Caco-2 (cell line): ENCODE results near the gene MFAP3L. TPM values are rescaled to one million over a fixed set of nuclear protein-coding genes. Genes with fewer than 3 reads are reported as not detected.

Experiments
- BruUV-seq: library from RNA; stranded (reverse); fragments of 400-500 nt; replicated peaks from 2 replicates; lab custom pipeline; 2021; lab: Mats Ljungman, UMichigan
- CTCF ChIA-PET: fragments of 300-600 bp; sonication (Branson Sonifier 250); formaldehyde crosslinking; loops from one replicate; lab custom pipeline; 2022; ENCODE audit warnings: antibody characterized with exemption; lab: Charles Lee
- POLR2A ChIA-PET: fragments of 300-600 bp; sonication (Branson Sonifier 250); formaldehyde crosslinking; loops from one replicate; lab custom pipeline; 2022; ENCODE audit warnings: antibody characterized with exemption; lab: Charles Lee
- DNase-seq, 2 experiments: peaks; one replicate each; pipeline versions ENCODE4 v3.0.0 to v3.0.0-alpha.2; 2020 to 2022
- H3K27me3 ChIP-seq: replicated peaks from 2 replicates; pipeline ENCODE4 v1.6.0; 2011; ENCODE audit warnings: low read length; ENCODE audit not compliant: control insufficient read depth, insufficient read depth
- H3K36me3 ChIP-seq: 2 replicates; pipeline ENCODE4 v1.5.1; 2011; ENCODE audit warnings: low read length; ENCODE audit not compliant: control insufficient read depth, insufficient read depth
- H3K4me1 ChIP-seq: fragments of 250-450 bp; sonication (Bioruptor Pico); 2 replicates; pipeline ENCODE4 v1.5.1; 2020; ENCODE audit warnings: mild to moderate bottlenecking
- H3K4me3 ChIP-seq: 2 replicates; pipeline ENCODE4 v1.5.1; 2011; ENCODE audit warnings: low read depth, mild to moderate bottlenecking, control low read depth, low read length
- H3K9me3 ChIP-seq: fragments of 250-450 bp; sonication (Bioruptor Pico); 2 replicates; pipeline ENCODE4 v1.5.1; 2020; ENCODE audit warnings: mild to moderate bottlenecking, moderate library complexity
- H3K27ac Mint-ChIP-seq: one replicate; pipeline ENCODE4 v1.8.0; 2022; ENCODE audit warnings: mixed read lengths; ENCODE audit not compliant: unreplicated experiment
- H3K27me3 Mint-ChIP-seq: one replicate; pipeline ENCODE4 v1.8.0; 2022; ENCODE audit warnings: mixed read lengths; ENCODE audit not compliant: insufficient read depth, unreplicated experiment
- H3K36me3 Mint-ChIP-seq: one replicate; pipeline ENCODE4 v1.8.0; 2022; ENCODE audit warnings: mild to moderate bottlenecking, mixed read lengths; ENCODE audit not compliant: insufficient read depth, unreplicated experiment
- H3K4me1 Mint-ChIP-seq: one replicate; pipeline ENCODE4 v1.8.0; 2022; ENCODE audit warnings: low read depth, mixed read lengths; ENCODE audit not compliant: unreplicated experiment
- H3K4me3 Mint-ChIP-seq: one replicate; pipeline ENCODE4 v1.8.0; 2022; ENCODE audit warnings: mild to moderate bottlenecking, moderate library complexity, mixed read lengths; ENCODE audit not compliant: unreplicated experiment
- H3K9me3 Mint-ChIP-seq: one replicate; pipeline ENCODE4 v1.8.0; 2022; ENCODE audit warnings: mixed read lengths; ENCODE audit not compliant: unreplicated experiment
- CTCF ChIP-seq, 2 experiments: fragments of 200-600 bp in 1 of 2; IDR thresholded peaks; 1 replicate in 1 of 2; 2 replicates in 1 of 2; pipeline versions ENCODE4 v1.5.1 to v1.8.0; 2011 to 2022; ENCODE audit warnings: antibody characterized with exemption in 1 of 2, control low read depth in 1 of 2, inconsistent platforms in 1 of 2, low read depth in 1 of 2, low read length in 1 of 2, mild to moderate bottlenecking in 1 of 2, moderate library complexity in 1 of 2; ENCODE audit not compliant: insufficient read depth in 1 of 2, severe bottlenecking in 1 of 2, unreplicated experiment in 1 of 2
- intact Hi-C: fragments of 100-400 bp; cut with micrococcal nuclease; formaldehyde crosslinking; loops from one replicate; pipeline ENCODE4 v1.10.0; 2022; ENCODE audit not compliant: unreplicated experiment
- total RNA-seq: library from RNA; stranded (reverse); gene quantifications from 2 replicates; pipeline ENCODE4 v1.2.3, GENCODE V29; 2022

Gene MFAP3L
- total RNA-seq, 1 experiment from 2014 or later: 2.5 TPM

GRCh38 chr4:170009291-170009690, 16.9 kb downstream of the MFAP3L start:
- Mint-ChIP-seq H3K4me1 (no peaks in the 10 kb centered on the region), H3K27me3 (peaks cover 2% of the 10 kb centered on the region), H3K36me3 (no peaks in the 10 kb centered on the region), H3K27ac (no peak overlapping the region), H3K9me3 (no peaks in the 10 kb centered on the region), H3K4me3 (no peak overlapping the region)
- POLR2A ChIA-PET: no interaction called here
- H3K36me3 ChIP-seq: no peaks in the 10 kb centered on the region
- TF ChIP-seq CTCF (IDR thresholded peaks at IDR 0.05; ENCODE audit: insufficient read depth in 1 of 2, low read depth in 1 of 2, low read length in 1 of 2, severe bottlenecking in 1 of 2, unreplicated experiment in 1 of 2): no peak
- intact Hi-C loops: no loop called here
- no peak for DNase-seq
- H3K4me1 ChIP-seq: no peaks in the 10 kb centered on the region
- CTCF ChIA-PET: interaction anchor here (0.6 to 0.7 kb wide), 2 partner anchors 34 to 69 kb away, joined by 3 to 5 read pairs; no protein-coding TSS in a partner anchor
- H3K9me3 ChIP-seq: no peaks in the 10 kb centered on the region; the same call in 1 of the 2 replicates
- H3K27me3 ChIP-seq: no peaks in the 10 kb centered on the region
- no peak overlapping the region for H3K4me3 ChIP-seq
- no TSS peak for BruUV-seq

- ChIA-PET CTCF (interaction anchor here (0.6 kb wide), 1 partner anchor 34 kb away, joined by 3 read pairs; no protein-coding TSS in a partner anchor), POLR2A (no interaction called here)
- DNase-seq: no peak
- Histone ChIP-seq H3K27me3 (no peaks in the 10 kb centered on the region), H3K4me3 (no peak overlapping the region), H3K4me1 (no peaks in the 10 kb centered on the region), H3K36me3 (no peaks in the 10 kb centered on the region), H3K9me3 (no peaks in the 10 kb centered on the region; the same call in 1 of the 2 replicates)
- TF ChIP-seq CTCF (IDR thresholded peaks at IDR 0.05; ENCODE audit: insufficient read depth in 1 of 2, low read depth in 1 of 2, low read length in 1 of 2, severe bottlenecking in 1 of 2, unreplicated experiment in 1 of 2): no peak
- BruUV-seq: no TSS peak
- no peak overlapping the region for H3K27ac Mint-ChIP-seq
- no peaks in the 10 kb centered on the region for H3K4me1 Mint-ChIP-seq
- peaks cover 2% of the 10 kb centered on the region for H3K27me3 Mint-ChIP-seq
- H3K36me3 Mint-ChIP-seq: no peaks in the 10 kb centered on the region
- intact Hi-C loops: no loop called here
- no peak overlapping the region for H3K4me3 Mint-ChIP-seq
- no peaks in the 10 kb centered on the region for H3K9me3 Mint-ChIP-seq
Observed at GRCh38 chr4:170008801-170009200, 17.4 kb downstream of the MFAP3L start.

- CTCF ChIA-PET: no interaction called here
Observed at GRCh38 chr4:170008371-170008770, 17.8 kb downstream of the MFAP3L start.

More at GRCh38 chr4:170008371-170008770, 17.8 kb downstream of the MFAP3L start:
- Histone ChIP-seq H3K4me1 (no peaks in the 10 kb centered on the region), H3K36me3 (no peaks in the 10 kb centered on the region), H3K27me3 (no peaks in the 10 kb centered on the region), H3K4me3 (no peak overlapping the region), H3K9me3 (no peaks in the 10 kb centered on the region; the same call in 1 of the 2 replicates)
- TF ChIP-seq CTCF (IDR thresholded peaks at IDR 0.05; ENCODE audit: insufficient read depth in 1 of 2, low read depth in 1 of 2, low read length in 1 of 2, severe bottlenecking in 1 of 2, unreplicated experiment in 1 of 2): no peak
- BruUV-seq: no TSS peak
- H3K27ac Mint-ChIP-seq: no peak overlapping the region
- H3K4me3 Mint-ChIP-seq: no peak overlapping the region
- POLR2A ChIA-PET: no interaction called here
- intact Hi-C loops: no loop called here
- no peaks in the 10 kb centered on the region for H3K4me1 Mint-ChIP-seq
- no peaks in the 10 kb centered on the region for H3K9me3 Mint-ChIP-seq
- DNase-seq: no peak
- H3K36me3 Mint-ChIP-seq: no peaks in the 10 kb centered on the region
- peaks cover 2% of the 10 kb centered on the region for H3K27me3 Mint-ChIP-seq
